Ishikawa (cell line): ENCODE data around the gene PTPRN2.

Experiments
- CEBPB ChIP-seq: IDR thresholded peaks from 2 replicates; pipeline ENCODE4 v1.6.1; 2012
- CREB1 ChIP-seq: IDR thresholded peaks from 2 replicates; pipeline ENCODE4 v1.6.1; 2012; ENCODE audit warnings: low read depth
- EGR1 ChIP-seq: IDR thresholded peaks from 2 replicates; pipeline ENCODE4 v1.6.1; 2012
- EP300 ChIP-seq: IDR thresholded peaks from 2 replicates; pipeline ENCODE4 v1.6.1; 2012; ENCODE audit warnings: borderline replicate concordance
- FOXM1 ChIP-seq: IDR thresholded peaks from 2 replicates; pipeline ENCODE4 v1.6.1; 2012; ENCODE audit warnings: low read depth, borderline replicate concordance
- MAX ChIP-seq: IDR thresholded peaks from 2 replicates; pipeline ENCODE4 v1.6.1; 2012
- NFIC ChIP-seq: IDR thresholded peaks from 2 replicates; pipeline ENCODE4 v1.6.1; 2012
- RAD21 ChIP-seq: IDR thresholded peaks from 2 replicates; pipeline ENCODE4 v1.6.1; 2012; ENCODE audit warnings: low read depth
- REST ChIP-seq: IDR thresholded peaks from 2 replicates; pipeline ENCODE4 v1.6.1; 2012; ENCODE audit warnings: low read depth, mild to moderate bottlenecking
- TAF1 ChIP-seq: IDR thresholded peaks from 2 replicates; pipeline ENCODE4 v1.6.1; 2012; ENCODE audit warnings: low read depth, mild to moderate bottlenecking
- TCF12 ChIP-seq: IDR thresholded peaks from 2 replicates; pipeline ENCODE4 v1.6.1; 2012; ENCODE audit warnings: low read depth
- TEAD4 ChIP-seq: IDR thresholded peaks from 2 replicates; pipeline ENCODE4 v1.6.1; 2012
- USF1 ChIP-seq: IDR thresholded peaks from 2 replicates; pipeline ENCODE4 v1.6.1; 2012
- YY1 ChIP-seq: IDR thresholded peaks from 2 replicates; pipeline ENCODE4 v1.6.1; 2012; ENCODE audit warnings: low read depth
- ZBTB7A ChIP-seq: IDR thresholded peaks from 2 replicates; pipeline ENCODE4 v1.6.1; 2012; ENCODE audit warnings: low read depth

PTPRN2 gene

GRCh38 chr7:158192184-158192835, 395.3 kb downstream of the PTPRN2 start:
- no peak for TF ChIP-seq CREB1
- TF ChIP-seq TAF1, result no peak
- no peak for TF ChIP-seq YY1
- no peak for TF ChIP-seq ZBTB7A
- no peak for TF ChIP-seq NFIC
- TF ChIP-seq TCF12, result no peak
- TF ChIP-seq TEAD4, result no peak
- no peak for TF ChIP-seq FOXM1
- TF ChIP-seq EP300, result no peak

GRCh38 chr7:158191671-158192070, 396.0 kb downstream of the PTPRN2 start:
- TF ChIP-seq ZBTB7A (no peak), EP300 (no peak), EGR1 (no peak), NFIC (no peak), TAF1 (no peak), CREB1 (no peak), USF1 (no peak), CEBPB (no peak), TCF12 (no peak), RAD21 (no peak), MAX (no peak), FOXM1 (no peak), YY1 (no peak), TEAD4 (no peak), REST (no peak)

- no peak for TF ChIP-seq FOXM1
- TF ChIP-seq USF1, result no peak
- TF ChIP-seq CEBPB, result no peak
- no peak for TF ChIP-seq REST
Measured at GRCh38 chr7:158190756-158191155, 396.9 kb downstream of the PTPRN2 start.

- TF ChIP-seq ZBTB7A, result no peak
- TF ChIP-seq FOXM1, result no peak
- no peak for TF ChIP-seq TCF12
- TF ChIP-seq MAX, result no peak
- TF ChIP-seq RAD21, result no peak
- no peak for TF ChIP-seq EGR1
- TF ChIP-seq CEBPB, result no peak
- no peak for TF ChIP-seq USF1
- no peak for TF ChIP-seq REST
- no peak for TF ChIP-seq EP300
- TF ChIP-seq TEAD4, result no peak
- TF ChIP-seq NFIC, result no peak
- no peak for TF ChIP-seq TAF1
Measured at GRCh38 chr7:158188676-158189075, 398.9 kb downstream of the PTPRN2 start.
